H9 (cell line): ENCODE measurements around the gene IL32. TPM values are rescaled to one million over a fixed set of nuclear protein-coding genes. Genes with fewer than 3 reads are reported as not detected.

Experiments
- DNase-seq: peaks from one replicate; pipeline ENCODE4 v3.0.0-alpha.2; 2017
- H2AFZ ChIP-seq: one replicate; pipeline ENCODE4 v1.6.1; 2013; ENCODE audit warnings: mild to moderate bottlenecking, low read length, control low read depth, moderate library complexity
- H2AK5ac ChIP-seq: 2 replicates; pipeline ENCODE4 v1.6.1; 2013; ENCODE audit warnings: low read length, control low read depth, mixed read lengths; ENCODE audit not compliant: insufficient read length
- H2BK120ac ChIP-seq: one replicate; pipeline ENCODE4 v1.6.1; 2013; ENCODE audit warnings: low read depth, mild to moderate bottlenecking, low read length, control low read depth, inconsistent platforms; ENCODE audit not compliant: poor library complexity, severe bottlenecking
- H2BK12ac ChIP-seq: 2 replicates; pipeline ENCODE4 v1.6.1; 2013; ENCODE audit warnings: low read length, control low read depth, mixed read lengths, low read depth; ENCODE audit not compliant: insufficient read length
- H2BK15ac ChIP-seq: 2 replicates; pipeline ENCODE4 v1.6.1; 2013; ENCODE audit warnings: low read depth, low read length, control low read depth
- H2BK20ac ChIP-seq: one replicate; pipeline ENCODE4 v1.6.1; 2013; ENCODE audit warnings: low read depth, mild to moderate bottlenecking, low read length, control low read depth, inconsistent platforms; ENCODE audit not compliant: poor library complexity, severe bottlenecking
- H2BK5ac ChIP-seq: 2 replicates; pipeline ENCODE4 v1.6.1; 2013; ENCODE audit warnings: low read length, control low read depth, mixed read lengths; ENCODE audit not compliant: insufficient read length
- H3K14ac ChIP-seq: 2 replicates; pipeline ENCODE4 v1.6.1; 2013; ENCODE audit warnings: low read length, control low read depth; ENCODE audit not compliant: insufficient read depth
- H3K18ac ChIP-seq: 2 replicates; pipeline ENCODE4 v1.6.1; 2013; ENCODE audit warnings: low read depth, mild to moderate bottlenecking, mixed read lengths, low read length, control low read depth; ENCODE audit not compliant: insufficient read length
- H3K23ac ChIP-seq: 2 replicates; pipeline ENCODE4 v1.6.1; 2013; ENCODE audit warnings: low read length, control low read depth, mixed read lengths, low read depth; ENCODE audit not compliant: insufficient read length
- H3K23me2 ChIP-seq: 2 replicates; pipeline ENCODE4 v1.6.1; 2013; ENCODE audit warnings: low read depth, mild to moderate bottlenecking, mixed read lengths, low read length, control low read depth; ENCODE audit not compliant: insufficient read length, poor library complexity, severe bottlenecking
- H3K27ac ChIP-seq: 2 replicates; pipeline ENCODE4 v1.5.1; 2013; ENCODE audit warnings: low read length, control low read depth, mixed read lengths, low read depth; ENCODE audit not compliant: insufficient read length
- H3K27me3 ChIP-seq: 2 replicates; pipeline ENCODE4 v1.6.1; 2013; ENCODE audit warnings: low read length, control low read depth, inconsistent platforms; ENCODE audit not compliant: insufficient read depth
- H3K4ac ChIP-seq: 2 replicates; pipeline ENCODE4 v1.6.1; 2013; ENCODE audit warnings: low read depth, mild to moderate bottlenecking, control low read depth, inconsistent platforms, low read length, moderate library complexity
- H3K4me1 ChIP-seq: 2 replicates; pipeline ENCODE4 v1.6.1; 2013; ENCODE audit warnings: low read length, control low read depth, inconsistent platforms; ENCODE audit not compliant: insufficient read depth
- H3K4me2 ChIP-seq: 2 replicates; pipeline ENCODE4 v1.6.1; 2013; ENCODE audit warnings: low read length, control low read depth, mixed read lengths; ENCODE audit not compliant: insufficient read length, insufficient read depth
- H3K56ac ChIP-seq: 2 replicates; pipeline ENCODE4 v1.6.1; 2013; ENCODE audit warnings: low read depth, mild to moderate bottlenecking, mixed read lengths, low read length, control low read depth; ENCODE audit not compliant: insufficient read length
- H3K79me1 ChIP-seq: 2 replicates; pipeline ENCODE4 v1.6.1; 2013; ENCODE audit warnings: low read depth, mild to moderate bottlenecking, moderate library complexity, low read length, control low read depth, inconsistent platforms; ENCODE audit not compliant: insufficient read depth, poor library complexity, severe bottlenecking
- H3K79me2 ChIP-seq: 2 replicates; pipeline ENCODE4 v1.6.1; 2013; ENCODE audit warnings: low read length, control low read depth, inconsistent platforms; ENCODE audit not compliant: insufficient read depth
- H3K9ac ChIP-seq: 2 replicates; pipeline ENCODE4 v1.6.1; 2013; ENCODE audit warnings: low read length, control low read depth, mixed read lengths; ENCODE audit not compliant: insufficient read length; ENCODE audit errors: extremely low read depth
- H3K9me3 ChIP-seq: one replicate; pipeline ENCODE4 v1.6.1; 2013; ENCODE audit warnings: low read depth, low read length, inconsistent platforms; ENCODE audit not compliant: control insufficient read depth
- H3T11ph ChIP-seq: one replicate; pipeline ENCODE4 v1.6.1; 2013; ENCODE audit warnings: mild to moderate bottlenecking, low read length, control low read depth, inconsistent platforms
- H4K20me1 ChIP-seq: one replicate; pipeline ENCODE4 v1.6.1; 2013; ENCODE audit not compliant: control insufficient read depth, insufficient read length, insufficient read depth
- H4K5ac ChIP-seq: 2 replicates; pipeline ENCODE4 v1.6.1; 2013; ENCODE audit warnings: low read depth, mild to moderate bottlenecking, mixed read lengths, low read length, control low read depth; ENCODE audit not compliant: insufficient read length
- H4K8ac ChIP-seq: replicated peaks from 2 replicates; pipeline ENCODE4 v1.6.1; 2013; ENCODE audit warnings: low read length, control low read depth, mixed read lengths, low read depth; ENCODE audit not compliant: insufficient read length
- H4K91ac ChIP-seq: 2 replicates; pipeline ENCODE4 v1.6.1; 2013; ENCODE audit warnings: low read depth, mild to moderate bottlenecking, moderate library complexity, mixed read lengths, low read length, control low read depth; ENCODE audit not compliant: insufficient read length
- H3K27ac Mint-ChIP-seq, 3 experiments: 2 replicates in 2 of 3; 3 replicates in 1 of 3; pipeline ENCODE4 v1.8.0; 2020 to 2021; ENCODE audit warnings: mixed read lengths in 3 of 3, mild to moderate bottlenecking in 1 of 3, moderate library complexity in 1 of 3
- H3K27me3 Mint-ChIP-seq: 2 replicates; pipeline ENCODE4 v1.8.0; 2021; ENCODE audit warnings: low read depth, mild to moderate bottlenecking, moderate library complexity, mixed read lengths
- H3K36me3 Mint-ChIP-seq, 3 experiments: 2 replicates in 2 of 3; 3 replicates in 1 of 3; pipeline ENCODE4 v1.8.0; 2020 to 2021; ENCODE audit warnings: low read depth in 3 of 3, mixed read lengths in 3 of 3; ENCODE audit not compliant: insufficient read depth in 1 of 3
- H3K4me1 Mint-ChIP-seq, 2 experiments: 2 replicates each; pipeline ENCODE4 v1.8.0; 2020; ENCODE audit warnings: mixed read lengths in 2 of 2
- H3K4me3 Mint-ChIP-seq, 2 experiments: 2 replicates in 1 of 2; 3 replicates in 1 of 2; pipeline ENCODE4 v1.8.0; 2020 to 2021; ENCODE audit warnings: mild to moderate bottlenecking in 2 of 2, mixed read lengths in 2 of 2, moderate library complexity in 1 of 2
- H3K9me3 Mint-ChIP-seq, 2 experiments: 2 replicates in 1 of 2; 3 replicates in 1 of 2; pipeline ENCODE4 v1.8.0; 2020; ENCODE audit warnings: mild to moderate bottlenecking in 2 of 2, mixed read lengths in 2 of 2, moderate library complexity in 1 of 2
- WGBS: extraction: QIAGEN DNeasy Blood & Tissue Kit; methylation state at CpG from one replicate; pipeline ENCODE4 v1.1.7; 2013; ENCODE audit warnings: missing lambda C conversion rate, low lambda C conversion rate, mixed read lengths; ENCODE audit not compliant: insufficient read length; ENCODE audit errors: extremely low coverage; 5-methylcytosine and 5-hydroxymethylcytosine counted together
- total RNA-seq: library from RNA; stranded (reverse); gene quantifications from 2 replicates; pipeline ENCODE4 v1.2.1, GENCODE V29; 2021
- TF ChIP-seq, protein P1 (sequence below): fragments of 200-600 bp; sonication (generic); conservative IDR thresholded peaks from 3 replicates; pipeline ENCODE4 v1.8.0; 2021; ENCODE audit warnings: antibody characterized with exemption, mild to moderate bottlenecking

The IL32 gene
- total RNA-seq, 1 experiment from 2014 or later, result 2.0 TPM

- no peaks in the 10 kb centered on the region for H3K9me3 Mint-ChIP-seq
- no peak within 1 kb of the TSS for H3K27ac ChIP-seq
These were observed 46.8 kb downstream of the IL32 start, which contains the start of gene ZNF205 for GRCh38 chr16:3112058-3112880. Gene ZNF205 (plus strand): TSS chr16:3112586. CDS start chr16:3113431, 845 bp downstream.

More at GRCh38 chr16:3112058-3112880, 46.8 kb downstream of the IL32 start, which contains the start of gene ZNF205:
- Histone ChIP-seq H2BK5ac (no peak within 1 kb of the TSS), H2BK20ac (no peak within 1 kb of the TSS), H3K56ac (no peak within 1 kb of the TSS), H3K9ac (peak within 1 kb of the TSS; percentile 70), H4K20me1 (no peaks in the 10 kb centered on the region), H2BK12ac (no peak within 1 kb of the TSS), H3K23ac (no peak within 1 kb of the TSS), H2AFZ (peak within 1 kb of the TSS; percentile 87), H2BK120ac (no peak within 1 kb of the TSS), H4K91ac (no peak within 1 kb of the TSS), H4K5ac (no peak within 1 kb of the TSS), H3K14ac (no peak within 1 kb of the TSS), H4K8ac (no peak within 1 kb of the TSS), H3K4me2 (peak within 1 kb of the TSS; percentile 91), H3K4me1 (no peaks in the 10 kb centered on the region), H2BK15ac (no peak within 1 kb of the TSS), H3K23me2 (peaks cover 9% of the 10 kb centered on the region), H3K79me1 (peaks cover 2% of the 10 kb centered on the region), H3K4ac (no peak within 1 kb of the TSS), H3K79me2 (no peaks in the 10 kb centered on the region; the same call in 1 of the 2 replicates), H3K9me3 (no peaks in the 10 kb centered on the region), H3K18ac (no peak within 1 kb of the TSS), H3K27me3 (no peaks in the 10 kb centered on the region), H2AK5ac (no peak within 1 kb of the TSS), H3T11ph (no peak within 1 kb of the TSS)
- peak; percentile 87 for DNase-seq
- no peaks in the 10 kb centered on the region for H3K27me3 Mint-ChIP-seq
- peaks cover 19 to 20% of the 10 kb centered on the region in 2 experiments for H3K4me1 Mint-ChIP-seq
- H3K4me3 Mint-ChIP-seq, result peak within 1 kb of the TSS; percentile 92 to 93
- TF ChIP-seq, protein P1, sequence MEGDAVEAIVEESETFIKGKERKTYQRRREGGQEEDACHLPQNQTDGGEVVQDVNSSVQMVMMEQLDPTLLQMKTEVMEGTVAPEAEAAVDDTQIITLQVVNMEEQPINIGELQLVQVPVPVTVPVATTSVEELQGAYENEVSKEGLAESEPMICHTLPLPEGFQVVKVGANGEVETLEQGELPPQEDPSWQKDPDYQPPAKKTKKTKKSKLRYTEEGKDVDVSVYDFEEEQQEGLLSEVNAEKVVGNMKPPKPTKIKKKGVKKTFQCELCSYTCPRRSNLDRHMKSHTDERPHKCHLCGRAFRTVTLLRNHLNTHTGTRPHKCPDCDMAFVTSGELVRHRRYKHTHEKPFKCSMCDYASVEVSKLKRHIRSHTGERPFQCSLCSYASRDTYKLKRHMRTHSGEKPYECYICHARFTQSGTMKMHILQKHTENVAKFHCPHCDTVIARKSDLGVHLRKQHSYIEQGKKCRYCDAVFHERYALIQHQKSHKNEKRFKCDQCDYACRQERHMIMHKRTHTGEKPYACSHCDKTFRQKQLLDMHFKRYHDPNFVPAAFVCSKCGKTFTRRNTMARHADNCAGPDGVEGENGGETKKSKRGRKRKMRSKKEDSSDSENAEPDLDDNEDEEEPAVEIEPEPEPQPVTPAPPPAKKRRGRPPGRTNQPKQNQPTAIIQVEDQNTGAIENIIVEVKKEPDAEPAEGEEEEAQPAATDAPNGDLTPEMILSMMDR, result no peak
- peaks cover 10 to 20% (median 16%) of the 10 kb centered on the region in 3 experiments for H3K36me3 Mint-ChIP-seq
- H3K27ac Mint-ChIP-seq, result peak within 1 kb of the TSS in 2 of 3 experiments; percentile 33 to 45; a peak in 4 of 7 replicates
- no CpG with 5 or more reads among the region's 23 CpGs for WGBS
